Heart left ventricle (tissue), 16 donors: ENCODE measurements around the gene NCDN. TPM values are rescaled to one million over a fixed set of nuclear protein-coding genes. Genes with fewer than 3 reads are reported as not detected.

Experiments used
- ATAC-seq, 4 donors: fragments of 200-7000 bp; cut with Tn5 transposase; one replicate each; pipeline ENCODE4 v1.9.1; 2020 to 2022; ENCODE audit warnings: moderate library complexity in 4 of 4, mild to moderate bottlenecking in 3 of 4, moderate number of reproducible peaks in 1 of 4
- DNase-seq, 5 donors: peaks; one replicate each; pipeline ENCODE4 v3.0.0-alpha.2; 2020
- H3K27ac ChIP-seq, 12 donors: fragments of 200-600 bp; sonication (generic) in 4 of 12; one replicate each; pipeline versions ENCODE4 v1.5.0 to v1.8.0; 2016 to 2022; ENCODE audit warnings: mild to moderate bottlenecking in 2 of 12
- H3K27me3 ChIP-seq, 9 donors: fragments of 200-600 bp; sonication (generic) in 2 of 9; one replicate each; pipeline versions ENCODE4 v1.5.1 to v1.8.0; 2016 to 2022; ENCODE audit warnings: mild to moderate bottlenecking in 3 of 9
- H3K36me3 ChIP-seq, 9 donors: fragments of 200-600 bp; sonication (generic) in 2 of 9; one replicate each; pipeline versions ENCODE4 v1.5.0 to v1.8.0; 2018 to 2022; ENCODE audit warnings: mild to moderate bottlenecking in 2 of 9
- H3K4me1 ChIP-seq, 12 donors: fragments of 200-600 bp; sonication (generic) in 4 of 12; one replicate each; pipeline versions ENCODE4 v1.5.0 to v1.8.0; 2016 to 2022; ENCODE audit warnings: mild to moderate bottlenecking in 3 of 12
- H3K4me3 ChIP-seq, 12 donors: fragments of 200-600 bp; sonication (generic) in 4 of 12; one replicate each; pipeline versions ENCODE4 v1.5.0 to v1.8.0; 2017 to 2022; ENCODE audit warnings: mild to moderate bottlenecking in 9 of 12, moderate library complexity in 4 of 12
- H3K9me3 ChIP-seq, 12 donors: fragments of 200-600 bp; sonication (generic) in 4 of 12; one replicate each; pipeline versions ENCODE4 v1.5.0 to v1.8.0; 2016 to 2022; ENCODE audit warnings: mild to moderate bottlenecking in 1 of 12
- CTCF ChIP-seq, 12 donors: fragments of 200-600 bp; sonication (generic) in 4 of 12; IDR thresholded peaks; one replicate each; pipeline versions ENCODE4 v1.5.0 to v1.8.0; 2018 to 2022; ENCODE audit warnings: antibody characterized with exemption in 12 of 12, mild to moderate bottlenecking in 5 of 12
- POLR2A ChIP-seq, 2 donors: fragments of 450-650 bp; IDR thresholded peaks; one replicate each; pipeline ENCODE4 v1.6.1; 2017; ENCODE audit warnings: antibody characterized with exemption in 2 of 2, mild to moderate bottlenecking in 2 of 2, moderate library complexity in 2 of 2
- WGBS, 4 donors: extraction: QIAGEN DNeasy Blood & Tissue Kit in 2 of 4; methylation state at CpG; one replicate each; pipeline versions ENCODE4 v1.1.5 to v1.1.7; 2013 to 2018; 5-methylcytosine and 5-hydroxymethylcytosine counted together
- intact Hi-C, 10 donors: fragments of 100-400 bp; cut with DNase I; formaldehyde crosslinking; loops; one replicate each; pipeline versions ENCODE4 v1.11.1 to v1.14.2; 2022
- polyA plus RNA-seq, 2 donors: library from polyadenylated mRNA; stranded (reverse); fragments of 200-250 nt; gene quantifications; one replicate each; pipeline ENCODE4 v1.2.3, GENCODE V29; 2013
- total RNA-seq, 9 donors: library from RNA; depleted of rRNA in 2 of 9; stranded (reverse); fragments of >200 nt in 2 of 9; fragmentation: NEBNext Ultra II Directional in 3 of 9; extraction: Animal tissue kit (Norgen Biotek cat#: 25700) in 3 of 9; gene quantifications; one replicate each; pipeline versions ENCODE4 v1.1.0 to v1.2.4, GENCODE V29; 2016 to 2023
- donor health status: ischemic (EF 13 %, LVEDD 7.1; RV severe dilation, severe dysfunction).
- donor health status: healthy with polysubstance abuse.
- donor health status: DM: no; HTN: yes; CAD: no.
- donor health status: DM: no; HTN: no; CAD: no.
- donor health status: ischemic (EF 25% LVEDD 6.9; RV normal size, moderate dysfunction).
- donor health status: ischemic (EF 25% LVEDD 5.7; RV mildly dilated, moderate dysfunction).
- donor health status: healthy.
- donor health status: DM: yes; HTN: yes; CAD: no.
- donor health status: ischemic (EF 35%, LVEDD 5.7; RV mildly dilated, moderate dysfunction).
- donor health status: nonischemic (EF 11% LVEDD 7.7; RV severe dilation, severe dysfunction).
- donor health status: DM: yes; HTN: yes; CAD: no.
- donor health status: PGD.
- donor health status: ischemic (EF 29% LVEDD 5.4; RV normal size, mild dysfunction).
- donor health status: nonischemic (EF 23%, LVEDD 6.1; RV moderate dilation, normal function).

Gene NCDN
- total and polyA plus RNA-seq, 11 donors: 14.6 to 44.4 (median 31.8) TPM

- no peaks in the 10 kb centered on the region for H3K4me1 ChIP-seq
- 82 to 89% (median 86%) methylated on average over 4 of the region's 4 CpGs for WGBS, 4 donors
- peaks cover 0 to 100% (median 95%) of the 10 kb centered on the region in 9 donors for H3K36me3 ChIP-seq
- no peak overlapping the region for H3K27ac ChIP-seq
- H3K4me3 ChIP-seq: no peak overlapping the region
- intact Hi-C loops: no loop called here
- DNase-seq: no peak
- peaks cover 0 to 5% (median 0%) of the 10 kb centered on the region in 12 donors for H3K9me3 ChIP-seq
- H3K27me3 ChIP-seq: no peaks in the 10 kb centered on the region
- TF ChIP-seq POLR2A (IDR thresholded peaks at IDR 0.05) (no peak), CTCF (IDR thresholded peaks at IDR 0.05) (no peak)
- no peak for ATAC-seq
Observed at GRCh38 chr1:35605867-35606182, 48.2 kb downstream of the NCDN start.

- intact Hi-C loops: no loop called here
- Histone ChIP-seq H3K27me3 (no peaks in the 10 kb centered on the region), H3K4me1 (peaks cover 0 to 6% (median 0%) of the 10 kb centered on the region in 12 donors), H3K9me3 (peaks cover 0 to 5% (median 0%) of the 10 kb centered on the region in 12 donors), H3K4me3 (no peak overlapping the region), H3K36me3 (peaks cover 0 to 96% (median 80%) of the 10 kb centered on the region in 9 donors), H3K27ac (no peak overlapping the region)
- ATAC-seq (no peak), DNase-seq (no peak)
- WGBS, 4 donors: 93 to 96% (median 93%) methylated on average over 7 of the region's 7 CpGs
- TF ChIP-seq POLR2A (IDR thresholded peaks at IDR 0.05): no peak
- TF ChIP-seq CTCF (IDR thresholded peaks at IDR 0.05): no peak
Observed at GRCh38 chr1:35611655-35612054, 54.1 kb downstream of the NCDN start.

GRCh38 chr1:35615440-35615839, 57.8 kb downstream of the NCDN start:
- DNase-seq: no peak
- no peaks in the 10 kb centered on the region for H3K9me3 ChIP-seq
- intact Hi-C loops: no loop called here
- WGBS, 4 donors: 71 to 80% (median 72%) methylated on average over 8 of the region's 8 CpGs
- no peaks in the 10 kb centered on the region for H3K27me3 ChIP-seq
- peaks cover 0 to 6% (median 0%) of the 10 kb centered on the region in 12 donors for H3K4me1 ChIP-seq
- ATAC-seq: no peak
- H3K4me3 ChIP-seq: no peak overlapping the region
- H3K36me3 ChIP-seq: peaks cover 0 to 94% (median 60%) of the 10 kb centered on the region in 9 donors
- TF ChIP-seq CTCF (IDR thresholded peaks at IDR 0.05): no peak
- TF ChIP-seq POLR2A (IDR thresholded peaks at IDR 0.05): no peak
- no peak overlapping the region for H3K27ac ChIP-seq

Other genes with a start within 250 kb of the NCDN start
- 100 to 1,000 TPM in 2 of 9 donors, 10 to 100 TPM in 7; 58.3 to 108 (median 78.3) TPM for gene KIAA0319L, start 396 bp upstream of the NCDN start, total RNA-seq
- 10 to 100 TPM; 21.0 to 41.1 TPM for gene KIAA0319L, start 396 bp upstream of the NCDN start, polyA plus RNA-seq
- under 1 TPM in 6 of 9 donors, not detected in 3; 0.12 to 0.57 (median 0.41) TPM for gene TFAP2E, start 15.5 kb downstream of the NCDN start, total RNA-seq
- gene TFAP2E, start 15.5 kb downstream of the NCDN start, polyA plus RNA-seq: under 1 TPM; 0.15 to 0.17 TPM
- 10 to 100 TPM; 36.3 to 60.0 (median 41.7) TPM for gene PSMB2, start 83.7 kb downstream of the NCDN start, total RNA-seq
- gene PSMB2, start 83.7 kb downstream of the NCDN start, polyA plus RNA-seq: 10 to 100 TPM; 41.1 to 50.5 TPM
- 10 to 100 TPM in 4 of 9 donors, 1 to 10 TPM in 5; 8.4 to 13.6 (median 9.9) TPM for gene C1orf216, start 161.1 kb downstream of the NCDN start, total RNA-seq
- gene C1orf216, start 161.1 kb downstream of the NCDN start, polyA plus RNA-seq: 10 to 100 TPM in 1 of 2 donors, 1 to 10 TPM in 1; 5.1 to 14.7 TPM
- 1 to 10 TPM in 1 of 9 donors, under 1 TPM in 8; 0.22 to 6.3 (median 0.35) TPM for gene CLSPN, start 212.2 kb downstream of the NCDN start, total RNA-seq
- under 1 TPM; 0.23 to 0.25 TPM for gene CLSPN, start 212.2 kb downstream of the NCDN start, polyA plus RNA-seq